NCI-H774 (cell line): Measurements from ENCODE around the gene EZR.

Source experiments
- DNase-seq: peaks from one replicate; lab custom pipeline; 2025; lab: John Stamatoyannopoulos, UW

Gene EZR

GRCh38 chr6:158819213-158819976 is at the start of gene EZR:
EZR (minus strand) TSS chr6:158819368; CDS start chr6:158818093, 1,275 bp downstream.
- DNase-seq: peak; percentile 89

DNA sequence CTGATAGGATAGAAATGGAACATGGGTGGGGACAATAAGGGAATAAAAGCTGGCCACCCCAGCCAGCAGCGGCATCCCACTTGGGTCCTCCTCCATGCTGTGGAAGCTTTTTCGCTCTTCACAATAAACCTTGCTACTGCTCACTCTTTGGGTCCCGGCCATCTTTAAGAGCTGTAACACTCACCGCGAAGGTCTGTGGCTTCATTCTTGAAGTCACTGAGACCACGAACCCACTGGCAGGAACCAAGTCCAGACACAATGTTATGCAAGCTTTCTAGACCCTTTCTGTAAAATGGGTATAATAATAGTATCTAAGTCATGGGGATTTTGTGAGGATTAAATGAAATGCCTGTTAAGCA is 48.9 kb upstream of the EZR start:
- DNase-seq: no peak

DNA sequence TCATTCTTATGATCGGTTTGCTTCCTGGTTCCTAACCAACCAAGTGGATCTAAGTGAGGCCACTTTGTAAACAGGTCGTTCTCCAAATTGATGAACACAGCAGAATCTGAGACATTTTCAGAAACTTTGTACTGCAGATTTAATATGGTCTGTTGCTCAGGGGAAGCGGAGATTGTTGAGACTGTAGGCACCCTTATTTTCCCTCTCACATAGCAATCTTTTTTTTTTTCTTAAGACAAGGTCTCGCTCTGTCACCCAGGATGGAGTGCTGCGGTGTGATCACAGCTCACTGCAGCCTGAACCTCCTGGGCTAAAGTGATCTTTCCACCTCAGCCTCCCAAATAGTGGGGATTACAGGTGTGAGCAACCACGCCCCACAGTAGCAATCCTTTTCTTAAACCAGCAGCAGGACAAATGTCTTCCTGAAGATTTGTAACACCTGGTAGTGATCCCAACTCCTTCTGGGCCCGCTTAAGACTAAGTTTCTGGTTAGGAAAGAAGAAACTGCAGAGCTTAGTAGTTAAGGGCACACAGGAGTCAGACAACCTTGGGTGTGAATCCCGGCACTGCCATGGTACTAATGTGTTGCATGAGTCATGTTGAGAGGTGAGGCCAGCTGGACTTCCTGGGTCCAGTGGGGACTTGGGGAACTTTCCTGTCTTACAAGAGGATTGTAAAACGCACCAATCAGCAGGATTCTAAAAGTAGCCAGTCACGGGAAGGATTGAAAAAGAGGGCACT is 48.4 kb upstream of the EZR start:
- DNase-seq: no peak

DNA sequence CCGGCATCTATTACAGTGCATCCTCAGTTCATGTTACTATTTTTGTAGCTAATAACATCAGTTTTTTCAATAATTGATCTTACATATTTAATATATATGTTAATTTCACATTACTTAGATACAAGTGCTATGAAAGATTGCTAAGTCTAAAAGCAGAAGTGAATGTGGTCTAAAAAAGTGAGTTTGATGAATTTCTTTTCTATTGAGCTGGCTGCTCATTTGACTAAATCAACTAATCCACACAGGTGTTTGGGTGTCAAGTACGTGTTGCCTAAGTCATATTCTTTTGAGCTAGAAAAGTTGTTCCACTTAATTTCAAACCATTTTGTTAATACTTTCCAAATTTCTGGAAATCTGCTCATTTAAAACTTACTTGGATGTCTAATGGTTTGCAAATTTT is 46.6 kb upstream of the EZR start:
- no peak for DNase-seq

DNA sequence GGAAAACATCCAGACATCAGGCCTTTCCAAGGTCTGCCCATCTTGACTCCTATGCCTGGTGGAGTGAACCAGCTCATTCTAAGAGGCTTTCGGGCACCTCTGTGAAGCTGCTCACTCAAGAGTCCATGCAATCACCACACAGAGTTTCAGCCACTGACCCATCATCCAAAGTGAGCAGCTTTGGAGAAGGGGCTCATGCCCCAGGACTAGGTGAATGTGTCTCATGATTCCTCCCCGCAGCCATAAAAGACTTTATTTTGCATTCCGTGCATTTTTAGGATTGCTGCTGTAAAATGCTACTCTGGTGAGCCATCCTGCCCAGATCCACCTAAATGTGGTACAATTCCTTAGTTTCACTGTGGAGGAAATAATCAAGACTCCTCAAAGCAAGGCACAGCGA is 44.5 kb upstream of the EZR start:
- DNase-seq: no peak

DNA sequence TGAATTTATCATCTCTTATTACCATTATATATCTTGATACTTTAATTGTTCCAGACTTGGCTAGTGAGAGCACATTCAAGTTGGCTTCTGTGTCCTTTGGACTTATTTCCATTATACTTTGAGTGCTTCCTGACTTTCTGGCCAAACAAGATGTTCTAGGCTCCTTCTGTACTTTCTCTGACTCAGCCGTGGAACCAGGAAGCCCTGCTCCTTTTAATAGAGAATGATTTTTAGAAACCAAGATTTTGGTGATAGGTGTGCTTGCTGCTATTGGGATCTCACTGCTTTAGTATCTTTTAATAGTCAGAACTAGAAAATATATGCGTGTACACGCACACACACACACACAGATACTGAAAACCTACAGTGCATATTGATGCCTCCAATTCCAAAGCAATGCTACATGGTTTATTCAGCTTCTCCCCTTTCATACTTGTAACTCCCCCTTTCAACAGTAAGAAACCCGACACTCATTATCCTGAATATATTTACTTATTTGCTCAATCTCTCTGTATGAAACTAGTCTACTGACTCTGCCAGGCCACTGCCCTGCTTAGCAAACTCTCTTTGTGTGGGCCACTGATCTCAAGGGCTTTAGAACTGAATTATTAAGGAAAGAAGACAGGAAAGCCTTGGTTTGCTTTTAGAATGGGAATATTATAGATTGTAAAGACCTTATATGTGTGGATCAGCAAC is 42.7 kb upstream of the EZR start:
- peak; percentile 15 for DNase-seq

DNA sequence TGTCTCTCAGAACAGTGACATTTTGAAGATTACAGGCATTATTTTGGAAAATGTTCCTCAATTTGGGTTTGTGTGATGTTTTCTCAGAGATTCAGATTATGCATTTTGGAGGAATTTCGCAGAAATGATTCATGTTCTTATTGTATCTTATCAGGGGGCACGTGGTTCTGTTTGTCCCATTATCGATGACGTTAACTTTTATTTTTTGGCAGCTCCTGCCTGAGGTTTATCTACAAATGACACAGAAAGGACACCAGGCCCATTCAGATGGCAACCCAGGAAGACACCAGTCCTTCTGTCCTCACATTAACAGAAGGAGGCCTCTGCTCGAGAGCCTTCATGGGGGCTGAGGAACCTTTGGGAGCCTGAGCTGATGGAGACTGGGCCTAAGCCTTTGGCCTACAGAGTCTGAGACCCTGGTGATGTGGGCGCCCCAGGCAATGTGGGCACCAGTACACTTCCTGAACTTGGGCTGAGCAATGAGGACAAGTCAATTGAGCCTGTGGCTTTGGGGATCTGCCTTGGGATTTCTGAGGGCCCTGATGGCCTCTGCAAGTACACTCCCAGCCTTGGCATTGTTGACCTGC is 41.2 kb upstream of the EZR start:
- no peak for DNase-seq

DNA sequence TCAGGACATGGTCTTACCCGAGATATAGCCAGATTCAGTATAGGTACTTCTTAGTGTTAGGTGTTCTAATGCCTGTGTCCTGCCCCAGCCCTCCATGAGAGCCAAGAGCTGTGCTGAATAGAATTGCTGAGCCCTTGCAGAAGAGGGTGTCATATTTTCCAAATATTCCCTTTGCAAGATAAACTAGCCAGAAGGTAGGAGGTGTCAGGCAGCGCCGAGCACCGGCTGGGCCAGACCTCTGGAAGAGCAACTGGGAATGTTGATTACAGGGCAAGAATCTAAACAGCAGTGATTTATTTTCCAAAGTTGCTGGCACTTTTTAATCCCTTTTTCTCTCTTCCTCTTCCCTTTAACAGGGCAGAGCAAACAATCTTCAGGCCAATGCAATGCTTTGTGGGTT is 37.1 kb upstream of the EZR start:
- DNase-seq: no peak

GRCh38 chr6:158854214-158855101 is 35.3 kb upstream of the EZR start:
- DNase-seq: no peak

DNA sequence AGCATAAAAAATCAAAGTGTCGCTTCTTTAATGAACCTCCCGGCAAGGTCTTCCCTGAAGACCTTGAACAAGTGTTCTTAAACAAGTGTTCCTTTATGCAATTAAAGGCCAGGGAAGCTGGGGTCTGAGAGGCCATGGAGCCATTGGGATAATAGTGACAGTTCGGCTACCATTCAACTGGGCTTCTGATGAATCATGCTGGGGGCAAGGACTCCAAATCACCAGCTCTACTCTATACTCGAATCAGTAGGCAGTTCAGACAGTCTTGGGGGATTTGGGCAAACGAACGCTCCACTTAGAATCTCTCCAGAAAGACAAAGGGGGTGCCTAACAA is 34.7 kb upstream of the EZR start:
- DNase-seq: no peak

- peak; percentile 63 for DNase-seq
These were observed 34.1 kb upstream of the EZR start for GRCh38 chr6:158853072-158853879.

DNA sequence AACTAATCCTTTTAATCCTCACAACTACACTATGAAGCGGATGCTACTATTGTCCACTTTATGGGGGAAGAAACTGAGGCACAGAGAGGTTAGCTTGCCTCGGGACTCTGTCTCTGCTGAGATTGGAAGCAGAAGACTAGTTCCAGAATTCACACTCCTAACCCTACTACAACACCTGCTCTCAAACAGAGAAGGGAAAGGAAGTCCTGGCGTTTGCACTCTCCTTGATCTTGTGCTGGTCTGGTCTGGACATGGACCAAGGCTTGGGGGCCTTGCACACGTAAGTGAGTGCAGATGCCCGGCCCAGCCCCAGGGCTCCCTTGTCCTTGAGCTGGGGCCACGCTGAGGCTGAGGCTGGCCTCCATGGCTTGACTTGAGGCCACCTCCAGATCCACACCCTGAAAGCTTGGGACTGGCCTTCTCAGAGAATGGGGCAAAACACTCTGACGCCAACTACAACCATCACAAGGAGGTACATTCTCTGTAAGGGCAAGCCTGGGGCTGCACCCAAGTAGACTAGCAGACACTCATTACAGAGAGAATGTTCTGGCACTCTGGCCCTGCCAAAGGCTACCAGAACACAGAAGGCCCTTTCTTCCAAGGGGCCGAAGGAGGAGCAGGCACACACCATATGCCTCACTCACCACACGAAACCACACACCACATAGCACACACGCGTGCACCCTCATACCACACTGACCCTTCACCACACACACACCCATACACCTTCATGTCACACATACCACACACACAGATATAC is 33.3 kb upstream of the EZR start:
- no peak for DNase-seq

DNA sequence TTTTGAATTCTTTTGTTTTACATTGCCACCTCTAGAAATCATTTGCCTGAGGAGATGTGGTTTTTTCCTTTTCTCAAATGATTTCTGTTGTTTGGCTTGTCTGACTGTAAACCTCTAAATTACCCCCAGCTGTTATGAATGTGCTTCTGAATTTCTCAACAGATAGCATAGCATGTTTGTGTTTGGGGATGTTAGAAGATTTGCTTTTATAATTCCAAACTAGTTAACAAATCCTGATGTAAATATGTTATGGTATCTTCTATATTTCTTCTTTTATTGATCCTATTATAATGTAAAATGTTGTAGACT is 31.6 kb upstream of the EZR start:
- DNase-seq: no peak

DNA sequence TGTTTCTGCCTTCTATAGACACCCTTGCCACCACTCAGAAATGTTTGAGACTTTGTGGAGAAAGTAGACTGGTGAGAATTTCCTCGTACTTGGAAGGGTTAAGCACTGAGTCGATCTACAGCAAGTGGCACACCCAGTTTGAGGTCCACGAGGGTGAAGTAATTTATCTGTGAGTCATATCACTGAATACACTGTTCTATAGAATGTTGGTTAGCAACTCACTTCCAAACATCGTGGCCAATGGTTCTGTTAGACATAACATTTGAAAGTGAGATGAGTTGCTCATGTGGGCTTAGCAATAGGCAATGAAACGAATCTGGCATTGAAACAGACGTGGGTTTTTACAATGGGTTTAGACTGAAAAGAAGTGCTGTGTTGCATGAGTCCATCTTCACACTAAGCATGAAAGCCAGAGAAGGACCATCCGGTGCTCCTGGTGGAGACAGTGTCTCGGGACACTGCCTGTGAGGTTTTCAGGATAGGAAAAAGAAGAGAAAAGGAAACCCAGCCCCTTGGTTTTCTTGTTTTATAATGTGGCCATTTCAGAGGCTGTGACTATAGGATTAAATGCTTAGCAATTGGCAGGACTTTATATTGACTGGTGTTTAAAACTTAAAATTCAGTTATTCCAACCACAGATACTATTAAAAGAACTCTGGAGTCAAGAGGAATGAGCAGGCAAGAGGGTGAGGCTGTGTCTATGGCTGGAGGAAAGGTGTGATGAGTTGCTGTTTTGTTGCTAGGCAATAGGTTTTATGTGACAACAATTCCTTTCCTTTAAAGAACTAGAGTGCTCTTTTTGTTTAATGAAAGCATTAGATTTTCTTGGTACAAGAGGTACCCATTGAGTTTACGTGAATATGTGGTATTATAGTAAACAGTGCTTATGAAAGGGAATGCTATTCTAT is 31.0 kb upstream of the EZR start:
- peak; percentile 78 for DNase-seq

- no peak for DNase-seq
These were observed 29.3 kb upstream of the EZR start for GRCh38 chr6:158848490-158848895.

DNA sequence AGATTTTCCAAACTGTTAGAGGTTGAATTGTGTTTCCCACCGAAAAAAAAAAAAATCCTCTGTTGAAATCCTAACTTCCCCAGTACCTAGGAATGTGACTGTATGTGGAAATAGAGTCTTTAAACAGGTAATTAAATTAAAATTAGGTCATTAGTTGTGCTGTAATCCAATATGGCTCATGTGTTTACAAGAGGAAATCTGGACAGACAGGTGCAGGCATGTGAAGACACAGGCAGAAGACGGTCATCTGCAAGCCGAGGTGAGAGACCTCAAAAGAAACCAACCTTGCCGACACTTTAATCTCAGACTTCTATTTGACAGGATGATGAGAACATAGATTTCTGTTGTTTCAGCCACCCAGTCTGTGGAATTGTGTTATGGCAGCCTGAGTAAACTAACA is 28.6 kb upstream of the EZR start:
- no peak for DNase-seq

DNA sequence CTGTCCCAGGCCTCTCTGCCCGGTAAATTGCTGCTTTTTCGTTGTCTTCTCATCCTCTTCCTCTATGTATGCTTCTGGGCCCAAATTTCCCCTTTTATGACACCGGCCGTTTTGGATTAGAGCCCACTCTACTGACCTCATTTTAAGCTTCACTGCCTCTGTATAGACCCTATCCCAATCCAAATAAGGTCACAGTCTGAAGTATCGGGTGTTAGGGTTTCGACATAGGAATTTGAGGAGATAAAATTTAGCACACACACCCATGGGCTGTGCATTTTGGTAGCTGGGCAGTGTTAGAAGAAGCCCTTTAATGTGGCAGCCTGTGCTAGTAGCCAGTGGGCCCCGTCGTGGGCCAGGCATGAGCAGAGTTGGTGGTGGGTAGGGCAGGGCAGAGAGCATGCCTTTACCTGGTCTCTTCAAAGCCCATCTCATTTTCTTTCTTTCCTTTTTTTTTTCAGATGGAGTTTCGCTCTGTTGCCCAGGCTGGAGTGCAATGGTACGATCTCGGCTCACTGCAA is 27.9 kb upstream of the EZR start:
- DNase-seq: no peak

- no peak for DNase-seq
These were observed 24.8 kb upstream of the EZR start for GRCh38 chr6:158843751-158844683.
